Measurements from ENCODE around the gene ARG2. TPM values are rescaled to one million over a fixed set of nuclear protein-coding genes. Genes with fewer than 3 reads are reported as not detected.
"Not testable (repeated sequence)": the region's sequence is repeated elsewhere in the genome, so short reads cannot be mapped to it uniquely, and the experiment has no call there.

The ARG2 gene
- total RNA-seq, 2 donors from 2014 or later = 1.9 to 5.1 TPM

- intact Hi-C loops (cut with DNase I) = loop anchor here in 1 of 2 donors (10.0 kb wide), 1 partner anchor 123 kb away; the partner anchor contains the start of gene RDH12
- no peak for DNase-seq (ENCODE audit: low spot score)
Measured at GRCh38 chr14:67582061-67582460, 37.7 kb upstream of the ARG2 start.

GRCh38 chr14:67583711-67584644 lies 35.7 kb upstream of the ARG2 start:
- no peak for DNase-seq (ENCODE audit: low spot score)
- intact Hi-C loops (cut with DNase I) = loop anchor here in 1 of 2 donors (10.0 kb wide), 1 partner anchor 121 kb away; the partner anchor contains the start of gene RDH12

- intact Hi-C loops (cut with DNase I) = loop anchor here in 1 of 2 donors (10.0 kb wide), 1 partner anchor 120 kb away; the partner anchor contains the start of gene RDH12
- no peak for DNase-seq (ENCODE audit: low spot score)
Measured at GRCh38 chr14:67584978-67585377, 34.7 kb upstream of the ARG2 start.

- no peak for DNase-seq (ENCODE audit: low spot score)
- intact Hi-C loops (cut with DNase I) = loop anchor here in 1 of 2 donors (10.0 kb wide), 1 partner anchor 118 kb away; the partner anchor contains the start of gene RDH12
Measured at GRCh38 chr14:67586369-67586768, 33.4 kb upstream of the ARG2 start.

- intact Hi-C loops (cut with DNase I) = loop anchor here in 1 of 2 donors (10.0 kb wide), 1 partner anchor 116 kb away; the partner anchor contains the start of gene RDH12
- no peak for DNase-seq (ENCODE audit: low spot score)
Measured at GRCh38 chr14:67589204-67589770, 30.4 kb upstream of the ARG2 start.

GRCh38 chr14:67593650-67594049 lies 26.1 kb upstream of the ARG2 start:
- DNase-seq (ENCODE audit: low spot score); intact Hi-C loops (cut with DNase I): not testable (repeated sequence)

- intact Hi-C loops (cut with DNase I) = no loop called here
- DNase-seq (ENCODE audit: low spot score) = no peak
Measured at GRCh38 chr14:67595392-67595791, 24.3 kb upstream of the ARG2 start.

GRCh38 chr14:67599698-67600561 lies 19.8 kb upstream of the ARG2 start, which contains the start of gene PIGH:
PIGH (minus strand) TSS chr14:67600268; CDS start chr14:67600203, 65 bp downstream.
- intact Hi-C loops (cut with DNase I) = no loop called here
- DNase-seq (ENCODE audit: low spot score) = peak; percentile 97

- DNase-seq (ENCODE audit: low spot score); intact Hi-C loops (cut with DNase I): not testable (repeated sequence)
Measured at GRCh38 chr14:67600562-67600974, 19.2 kb upstream of the ARG2 start.

GRCh38 chr14:67602076-67602475 lies 17.6 kb upstream of the ARG2 start:
- intact Hi-C loops (cut with DNase I) = no loop called here
- no peak for DNase-seq (ENCODE audit: low spot score)

- intact Hi-C loops (cut with DNase I) = no loop called here
- no peak for DNase-seq (ENCODE audit: low spot score)
Measured at GRCh38 chr14:67602995-67603545, 16.6 kb upstream of the ARG2 start.

- intact Hi-C loops (cut with DNase I) = no loop called here
- no peak for DNase-seq (ENCODE audit: low spot score)
Measured at GRCh38 chr14:67607646-67608045, 12.1 kb upstream of the ARG2 start.

GRCh38 chr14:67609642-67610310 lies 9.9 kb upstream of the ARG2 start:
- no peak for DNase-seq (ENCODE audit: low spot score)
- intact Hi-C loops (cut with DNase I) = no loop called here

GRCh38 chr14:67610491-67610890 lies 9.2 kb upstream of the ARG2 start:
- no peak for DNase-seq (ENCODE audit: low spot score)
- intact Hi-C loops (cut with DNase I) = no loop called here

- intact Hi-C loops (cut with DNase I) = no loop called here
- DNase-seq (ENCODE audit: low spot score) = no peak
Measured at GRCh38 chr14:67618617-67619063, 1.1 kb upstream of the ARG2 start.

GRCh38 chr14:67620217-67620785 lies 581 bp downstream of the ARG2 start:
- intact Hi-C loops (cut with DNase I) = loop anchor here in 1 of 2 donors (5.0 kb wide), 1 partner anchor 47 kb away; no protein-coding TSS in a partner anchor
- DNase-seq (ENCODE audit: low spot score) = no peak

- intact Hi-C loops (cut with DNase I) = loop anchor here in 1 of 2 donors (5.0 kb wide), 1 partner anchor 45 kb away; no protein-coding TSS in a partner anchor
- no peak for DNase-seq (ENCODE audit: low spot score)
Measured at GRCh38 chr14:67622675-67623074, 3.0 kb downstream of the ARG2 start.

- intact Hi-C loops (cut with DNase I) = loop anchor here in 1 of 2 donors (5.0 kb wide), 1 partner anchor 44 kb away; no protein-coding TSS in a partner anchor
- DNase-seq (ENCODE audit: low spot score) = no peak
Measured at GRCh38 chr14:67623114-67623513, 3.4 kb downstream of the ARG2 start.
